ENCODE results near the gene ITFG1.
"Not testable (repeated sequence)": the region's sequence is repeated elsewhere in the genome, so short reads cannot be mapped to it uniquely, and the experiment has no call there.

ITFG1 gene

DNA sequence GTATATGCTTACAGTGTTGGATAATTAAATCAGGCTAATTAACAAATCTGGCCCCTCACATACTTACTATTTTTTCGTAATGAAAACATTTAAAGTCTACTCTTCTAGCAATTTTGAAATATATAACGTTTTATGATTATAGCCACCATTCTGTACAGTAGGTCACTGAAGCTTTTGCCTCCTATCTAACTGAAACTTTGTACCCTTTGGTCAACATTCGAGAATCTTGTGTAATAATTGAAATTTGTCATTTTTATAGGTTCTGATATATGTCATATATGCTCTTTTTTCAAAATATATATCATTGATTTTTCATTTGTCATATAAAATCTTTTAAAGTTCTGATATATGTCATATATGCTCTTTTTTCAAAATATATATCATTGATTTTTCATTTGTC is 12.9 kb upstream of the ITFG1 start:
- DNase-seq (ENCODE audit: low read depth in 2 of 2), result no peak

- not testable (repeated sequence) for DNase-seq (ENCODE audit: low read depth in 2 of 2)
These were observed 12.1 kb upstream of the ITFG1 start for GRCh38 chr16:47473004-47473403.

DNA sequence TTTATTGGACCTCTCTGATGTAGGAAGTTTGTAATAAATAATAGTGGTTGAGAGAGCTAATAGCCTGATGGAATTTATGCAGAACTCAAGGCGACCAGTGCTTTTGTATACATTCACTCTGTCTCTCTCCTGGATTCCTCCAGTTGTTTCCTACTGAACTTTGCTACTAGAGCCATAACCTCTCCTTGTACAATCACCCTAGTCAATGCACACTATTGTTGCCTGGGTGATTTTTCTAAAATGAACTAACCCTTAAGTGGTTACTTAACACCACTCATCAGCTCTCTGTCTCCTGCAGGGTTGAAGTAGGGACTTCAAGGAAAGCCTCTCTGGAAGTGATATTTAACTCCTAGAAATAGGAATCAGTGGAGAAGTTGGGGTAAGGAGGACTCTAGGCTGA is 9.9 kb upstream of the ITFG1 start:
- DNase-seq (ENCODE audit: low read depth in 2 of 2), result no peak

GRCh38 chr16:47470211-47470610 is 9.3 kb upstream of the ITFG1 start:
- no peak for DNase-seq (ENCODE audit: low read depth in 2 of 2)

DNA sequence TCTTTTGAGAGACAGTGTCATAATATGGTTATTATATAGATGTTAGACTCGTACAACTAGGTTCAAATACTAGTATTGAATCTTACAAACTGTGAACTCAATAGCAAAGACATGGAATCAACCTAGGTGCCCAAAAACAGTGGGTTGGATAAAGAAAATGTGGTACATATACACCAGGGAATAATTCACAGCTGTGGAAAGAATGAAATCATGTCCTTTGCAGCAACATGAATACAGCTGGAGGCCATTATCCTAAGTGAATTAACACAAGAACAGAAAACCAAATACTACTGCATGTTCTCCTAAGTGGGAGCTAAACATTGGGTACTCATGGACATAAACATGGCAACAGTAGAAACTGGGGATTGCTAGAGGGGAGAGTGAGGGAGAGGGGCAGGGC is 8.4 kb upstream of the ITFG1 start:
- no peak for DNase-seq (ENCODE audit: low read depth in 2 of 2)

GRCh38 chr16:47468070-47468689 is 7.3 kb upstream of the ITFG1 start:
- DNase-seq (ENCODE audit: low read depth in 2 of 2), result not testable (repeated sequence)

DNA sequence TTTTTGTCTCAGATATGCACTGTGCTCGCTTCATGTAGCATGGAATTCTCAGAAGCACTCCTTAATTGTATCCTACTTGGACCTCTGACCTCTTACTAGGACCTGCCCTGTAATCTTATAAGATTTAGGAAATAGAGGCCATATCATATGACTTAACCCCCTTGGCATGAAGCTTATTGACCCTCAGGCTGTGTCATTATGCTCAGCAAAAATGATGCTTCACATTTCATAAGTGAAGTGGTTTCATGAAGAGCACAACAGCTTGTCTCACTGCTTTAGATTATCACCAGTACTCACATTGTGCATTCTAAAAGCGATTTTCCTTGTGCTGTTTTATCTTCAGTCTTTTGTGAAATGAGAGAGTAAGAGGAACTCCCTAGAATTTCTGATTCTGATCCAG is 6.6 kb upstream of the ITFG1 start:
- no peak for DNase-seq (ENCODE audit: low read depth in 2 of 2)

GRCh38 chr16:47465919-47466630 is 5.2 kb upstream of the ITFG1 start:
- DNase-seq (ENCODE audit: low read depth in 2 of 2), result no peak

DNA sequence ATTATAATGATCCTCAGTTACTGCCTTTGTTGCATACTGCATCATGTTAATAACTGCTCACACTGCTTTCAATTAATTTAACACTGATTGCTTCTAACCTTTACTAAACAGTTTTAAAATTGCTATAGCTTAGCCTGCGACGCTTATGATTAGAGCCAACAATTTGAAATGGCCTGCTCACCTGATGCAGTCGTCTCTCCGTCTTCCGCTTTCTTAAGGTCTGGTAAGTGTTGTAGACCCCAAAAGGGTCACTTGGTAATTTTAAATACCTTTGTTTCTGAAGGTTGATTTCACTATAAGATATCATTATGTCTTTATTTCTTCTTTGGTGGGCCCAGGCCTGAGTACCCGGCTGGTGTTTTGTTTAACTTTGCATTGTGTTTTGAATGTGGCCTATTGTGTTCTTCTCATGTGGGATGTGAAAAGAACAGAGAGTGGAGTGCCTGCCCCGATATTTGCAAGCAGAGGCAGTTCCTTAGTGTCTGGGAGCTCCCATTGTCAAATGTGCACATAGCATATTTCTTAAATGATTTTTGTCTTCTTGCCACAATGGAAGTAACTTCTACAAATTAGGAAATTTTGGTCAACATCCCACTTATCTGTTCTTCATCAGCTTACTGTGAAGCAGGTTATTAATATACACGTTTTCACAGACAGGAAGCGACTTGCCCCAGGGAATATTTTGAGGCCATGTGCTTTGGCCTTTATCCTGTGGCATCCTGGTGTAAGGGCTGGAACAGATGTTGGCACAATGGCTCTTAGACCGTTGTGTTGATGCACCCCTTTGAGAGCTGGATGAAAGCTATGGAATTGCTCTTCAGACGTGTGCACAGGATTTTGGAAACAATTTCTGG is 3.1 kb upstream of the ITFG1 start:
- DNase-seq (ENCODE audit: low read depth in 2 of 2), result no peak

GRCh38 chr16:47461598-47462266 is 869 bp upstream of the ITFG1 start:
- DNase-seq (ENCODE audit: low read depth in 2 of 2), result no peak

DNA sequence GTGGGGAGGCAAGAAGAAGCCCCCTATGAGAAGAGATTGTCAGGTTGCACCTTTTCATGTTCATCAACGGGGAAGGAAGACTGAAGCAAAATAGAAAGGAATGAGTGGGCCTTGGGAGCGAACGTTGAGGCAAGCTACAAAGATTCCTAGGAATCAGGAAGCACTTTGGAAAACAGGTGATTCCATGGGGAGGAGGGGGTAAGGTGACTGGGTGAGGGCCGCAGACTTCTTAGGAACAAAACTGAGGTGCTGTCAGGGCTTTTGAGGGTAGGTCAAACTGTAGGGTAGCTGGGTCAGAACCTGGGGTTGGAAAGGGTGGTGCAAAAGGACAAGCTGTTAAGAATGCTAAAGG is 528 bp downstream of the ITFG1 start:
- no peak for DNase-seq (ENCODE audit: low read depth in 2 of 2)

DNA sequence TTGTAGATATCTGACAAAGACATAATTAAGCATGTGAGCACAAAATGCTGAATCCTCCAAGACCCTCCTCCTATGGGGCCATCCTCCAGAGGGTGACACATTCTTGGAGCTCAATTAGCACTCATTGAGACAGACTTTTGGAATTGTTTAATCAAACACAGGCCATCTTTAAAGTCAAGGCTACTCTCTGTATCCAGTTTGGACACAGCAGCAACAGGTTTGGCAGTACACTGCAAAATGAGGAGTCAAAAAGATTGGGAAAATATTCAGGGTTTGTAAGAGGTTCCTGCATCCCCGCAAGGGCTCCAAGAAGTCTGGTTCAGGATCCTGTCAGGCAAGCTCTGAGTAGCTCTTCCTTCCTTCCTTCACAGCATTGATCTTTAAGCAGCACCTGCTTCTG is 1.3 kb downstream of the ITFG1 start:
- DNase-seq (ENCODE audit: low read depth in 2 of 2), result no peak

- DNase-seq (ENCODE audit: low read depth in 2 of 2), result no peak
These were observed 2.5 kb downstream of the ITFG1 start for GRCh38 chr16:47458331-47458730.

DNA sequence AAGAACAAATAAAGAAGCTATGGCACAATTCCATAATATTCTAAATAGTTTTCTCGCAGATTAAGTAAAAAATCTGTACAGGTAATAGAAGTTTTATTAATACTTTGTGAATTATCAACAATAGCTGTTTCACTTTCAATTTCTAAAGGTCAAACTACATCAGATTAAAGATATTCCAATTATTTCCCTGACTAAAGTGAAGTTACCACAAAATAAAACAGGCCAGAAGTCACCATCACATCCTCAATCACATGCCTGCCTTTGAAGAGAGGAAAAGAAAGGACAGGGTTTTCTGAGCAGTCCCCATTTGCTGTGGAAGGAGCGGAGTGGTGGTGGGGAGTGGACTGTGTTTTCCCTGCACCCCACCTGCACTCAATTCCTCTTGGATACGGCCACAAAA is 11.1 kb downstream of the ITFG1 start:
- no peak for DNase-seq (ENCODE audit: low read depth in 2 of 2)

DNA sequence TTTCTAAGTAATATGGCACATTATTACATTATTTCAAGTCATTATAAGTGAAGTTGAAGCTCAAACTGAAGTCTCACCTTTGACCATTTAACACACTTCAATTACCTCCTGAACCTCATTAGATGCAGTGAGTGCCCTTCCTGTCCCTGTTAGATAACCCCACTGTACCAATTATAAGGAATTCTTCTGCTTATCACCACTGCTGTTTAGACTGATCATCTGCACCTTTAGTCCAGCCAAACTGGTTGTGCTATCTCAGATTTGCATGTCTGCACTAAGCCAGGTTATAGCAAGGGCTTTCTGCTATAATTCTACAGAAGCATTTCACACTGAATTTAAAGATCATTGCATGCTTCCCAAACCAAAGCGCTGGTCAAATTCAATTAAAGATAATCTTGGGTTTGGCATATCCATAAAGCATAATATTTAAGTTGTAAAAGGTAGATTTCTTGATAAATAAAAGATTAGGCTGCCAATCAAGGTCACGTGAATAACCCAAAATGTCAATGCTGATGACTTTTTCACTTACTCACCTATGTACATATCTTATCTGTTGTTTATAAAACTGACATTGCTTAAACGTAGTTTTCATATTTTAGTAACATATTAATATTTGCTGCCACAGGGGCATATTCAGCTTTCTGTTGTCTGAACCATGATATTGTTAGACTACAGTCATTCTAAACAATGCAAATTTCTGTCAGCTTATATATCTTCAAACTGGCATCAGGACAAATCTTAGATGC is 11.9 kb downstream of the ITFG1 start:
- no peak for DNase-seq (ENCODE audit: low read depth in 2 of 2)

DNA sequence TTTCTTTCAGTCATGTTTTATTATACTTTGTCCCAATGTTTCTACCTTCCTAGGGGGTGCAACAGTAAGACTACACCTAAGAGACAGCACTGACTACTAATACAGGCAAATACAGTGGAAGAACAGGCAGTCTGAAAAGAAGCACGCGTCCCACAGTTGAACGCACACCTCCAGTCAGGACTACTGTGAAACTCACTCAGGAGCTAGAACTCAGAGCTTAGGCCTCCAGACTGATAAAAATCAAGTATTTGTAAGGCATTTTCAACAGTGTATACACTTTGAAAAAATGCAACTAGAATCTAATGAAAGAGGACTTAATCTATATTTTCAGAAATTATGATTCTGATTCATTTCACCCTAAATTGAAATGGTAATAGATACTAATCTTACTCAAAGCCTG is 14.4 kb downstream of the ITFG1 start:
- DNase-seq (ENCODE audit: low read depth in 2 of 2), result no peak

DNA sequence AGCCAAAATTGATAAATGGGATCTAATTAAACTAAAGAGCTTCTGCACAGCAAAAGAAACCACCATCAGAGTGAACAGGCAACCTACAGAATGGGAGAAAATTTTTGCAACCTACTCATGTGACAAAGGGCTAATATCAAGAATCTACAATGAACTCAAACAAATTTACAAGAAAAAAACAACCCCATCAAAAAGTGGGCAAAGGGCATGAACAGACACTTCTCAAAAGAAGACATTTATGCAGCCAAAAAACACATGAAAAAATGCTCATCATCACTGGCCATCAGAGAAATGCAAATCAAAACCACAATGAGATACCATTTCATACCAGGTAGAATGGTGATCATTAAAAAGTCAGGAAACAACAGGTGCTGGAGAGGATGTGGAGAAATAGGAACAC is 18.0 kb downstream of the ITFG1 start:
- not testable (repeated sequence) for DNase-seq (ENCODE audit: low read depth in 2 of 2)

GRCh38 chr16:47440066-47440465 is 20.8 kb downstream of the ITFG1 start:
- DNase-seq (ENCODE audit: low read depth in 2 of 2), result not testable (repeated sequence)

- DNase-seq (ENCODE audit: low read depth in 2 of 2), result not testable (repeated sequence)
These were observed 26.6 kb downstream of the ITFG1 start for GRCh38 chr16:47434274-47434673.

GRCh38 chr16:47431960-47432359 is 28.9 kb downstream of the ITFG1 start:
- DNase-seq (ENCODE audit: low read depth in 2 of 2), result no peak

GRCh38 chr16:47426806-47427205 is 34.1 kb downstream of the ITFG1 start:
- DNase-seq (ENCODE audit: low read depth in 2 of 2), result no peak

GRCh38 chr16:47424846-47425245 is 36.0 kb downstream of the ITFG1 start:
- DNase-seq (ENCODE audit: low read depth in 2 of 2), result no peak

All from stimulated activated CD8-positive, alpha-beta memory T cell treated with anti-CD3 and anti-CD28 coated beads, Interleukin-7, amount 100 ng/mL, for 4 hours (primary cell).